NCI-H1417 treated with DMSO at 0.1 percent for 48 hours (cell line): Measurements from ENCODE around the gene SLC22A23.

Experiments
- DNase-seq: peaks from one replicate; lab custom pipeline; 2025; lab: John Stamatoyannopoulos, UW

Gene SLC22A23

DNA sequence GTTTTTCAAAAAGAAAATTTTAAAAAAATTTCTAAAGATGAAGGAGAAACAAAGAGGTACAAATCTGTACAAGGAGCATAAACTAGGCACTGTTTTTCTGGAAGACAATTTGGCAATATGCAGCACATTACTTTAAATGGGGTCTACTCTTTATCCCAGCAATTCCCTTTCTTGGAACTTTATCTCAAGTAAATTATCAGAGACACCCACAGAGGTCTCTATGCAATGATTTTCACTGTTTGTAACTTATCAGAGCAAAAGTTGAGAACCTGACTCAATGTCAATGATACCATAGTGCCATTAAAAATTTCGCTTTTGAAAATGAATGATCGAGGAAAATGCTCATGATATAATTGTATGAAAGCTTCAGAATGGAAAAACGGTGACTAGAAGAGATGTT is 35.7 kb downstream of the SLC22A23 start:
- DNase-seq = no peak

DNA sequence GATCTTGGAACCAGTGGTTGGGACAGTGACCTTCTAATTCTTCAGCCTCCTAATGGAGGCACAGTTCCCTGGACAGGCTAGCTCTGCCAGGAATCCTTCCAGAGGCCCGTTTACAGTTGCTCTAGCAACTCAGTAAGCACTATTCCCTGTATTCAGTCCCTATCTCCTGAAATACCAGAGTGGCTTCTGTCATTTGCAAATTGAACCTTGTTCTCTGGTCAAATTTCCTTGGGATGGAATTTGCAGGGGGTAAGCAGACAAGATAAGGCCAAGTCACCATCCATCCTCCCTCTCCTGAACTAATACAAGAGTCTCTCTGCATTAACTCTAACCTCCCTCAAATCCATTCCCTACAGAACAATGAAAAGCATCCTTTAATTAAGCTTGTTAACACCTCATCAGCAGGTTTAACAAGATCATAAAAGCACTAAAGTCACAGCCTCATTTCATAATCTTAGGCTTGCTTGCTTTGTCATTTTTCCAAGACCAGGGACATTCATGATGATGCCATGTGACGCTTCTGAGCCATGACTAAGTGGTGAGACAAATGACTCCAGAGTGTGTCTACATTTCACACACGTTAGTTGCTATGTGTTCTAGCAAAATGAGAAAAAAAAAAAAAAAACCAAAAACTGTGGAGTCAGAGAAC is 37.1 kb downstream of the SLC22A23 start:
- no peak for DNase-seq

- no peak for DNase-seq
Observed at GRCh38 chr6:3418496-3419060, 38.3 kb downstream of the SLC22A23 start.

- no peak for DNase-seq
Observed at GRCh38 chr6:3417473-3417872, 39.4 kb downstream of the SLC22A23 start.

DNA sequence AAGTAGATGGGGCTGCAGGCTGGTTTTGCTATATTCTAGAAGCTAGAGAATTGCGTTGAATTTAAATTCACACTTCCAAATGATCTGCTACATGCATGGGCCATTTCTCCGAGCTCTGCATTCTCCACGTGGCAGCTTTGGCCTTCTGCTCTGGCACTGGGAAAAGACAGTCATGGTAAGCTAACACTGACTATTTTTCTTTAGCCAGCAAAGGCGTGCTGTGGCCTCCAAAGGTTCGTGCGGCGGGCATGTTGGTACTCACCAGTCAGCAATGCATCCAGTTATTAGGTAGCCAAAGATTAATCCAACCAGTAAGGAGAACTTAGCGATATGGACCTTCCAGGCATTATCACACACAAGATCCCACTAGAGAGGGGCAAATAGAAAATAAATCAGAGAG is 41.4 kb downstream of the SLC22A23 start:
- DNase-seq = no peak

GRCh38 chr6:3415082-3415453 is 41.8 kb downstream of the SLC22A23 start:
- DNase-seq = no peak

DNA sequence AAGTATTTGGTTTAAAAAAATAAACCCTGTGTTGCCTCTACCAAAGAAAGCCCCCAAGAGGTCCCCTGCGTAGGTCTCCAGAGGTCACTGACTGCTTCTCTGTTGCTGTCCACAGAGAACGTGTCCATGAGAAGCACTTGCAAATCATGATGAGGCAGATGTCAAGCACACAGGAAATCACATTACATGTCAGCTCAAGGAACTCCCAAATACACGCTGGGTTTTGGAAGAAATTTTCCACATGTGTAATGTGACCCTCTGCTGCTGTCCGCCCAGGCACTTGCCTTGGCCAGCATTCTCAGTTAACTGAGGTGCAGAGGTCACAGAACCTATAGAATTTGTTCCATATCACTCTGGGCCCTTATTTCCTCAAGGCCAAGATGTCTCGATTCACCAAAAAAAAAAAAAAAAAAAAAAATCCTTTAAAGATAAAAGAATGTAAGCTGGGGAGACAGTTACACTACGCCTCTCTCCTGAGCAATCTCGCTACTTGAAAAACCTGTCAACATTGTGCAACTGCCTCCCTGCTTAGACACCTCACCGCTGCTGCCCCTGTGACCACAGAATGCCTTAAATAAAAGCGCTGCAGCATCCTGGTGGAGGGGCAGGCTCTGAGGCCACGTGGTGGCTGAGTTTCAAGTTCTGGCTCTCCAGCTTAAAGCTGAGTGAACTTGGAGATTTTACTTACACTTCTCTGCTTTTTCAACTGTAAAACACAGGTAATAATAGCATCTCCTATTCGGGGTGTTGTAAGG is 42.3 kb downstream of the SLC22A23 start:
- DNase-seq = no peak

GRCh38 chr6:3413592-3413991 is 43.3 kb downstream of the SLC22A23 start:
- DNase-seq = no peak

- no peak for DNase-seq
Observed at GRCh38 chr6:3412779-3413500, 43.9 kb downstream of the SLC22A23 start.

DNA sequence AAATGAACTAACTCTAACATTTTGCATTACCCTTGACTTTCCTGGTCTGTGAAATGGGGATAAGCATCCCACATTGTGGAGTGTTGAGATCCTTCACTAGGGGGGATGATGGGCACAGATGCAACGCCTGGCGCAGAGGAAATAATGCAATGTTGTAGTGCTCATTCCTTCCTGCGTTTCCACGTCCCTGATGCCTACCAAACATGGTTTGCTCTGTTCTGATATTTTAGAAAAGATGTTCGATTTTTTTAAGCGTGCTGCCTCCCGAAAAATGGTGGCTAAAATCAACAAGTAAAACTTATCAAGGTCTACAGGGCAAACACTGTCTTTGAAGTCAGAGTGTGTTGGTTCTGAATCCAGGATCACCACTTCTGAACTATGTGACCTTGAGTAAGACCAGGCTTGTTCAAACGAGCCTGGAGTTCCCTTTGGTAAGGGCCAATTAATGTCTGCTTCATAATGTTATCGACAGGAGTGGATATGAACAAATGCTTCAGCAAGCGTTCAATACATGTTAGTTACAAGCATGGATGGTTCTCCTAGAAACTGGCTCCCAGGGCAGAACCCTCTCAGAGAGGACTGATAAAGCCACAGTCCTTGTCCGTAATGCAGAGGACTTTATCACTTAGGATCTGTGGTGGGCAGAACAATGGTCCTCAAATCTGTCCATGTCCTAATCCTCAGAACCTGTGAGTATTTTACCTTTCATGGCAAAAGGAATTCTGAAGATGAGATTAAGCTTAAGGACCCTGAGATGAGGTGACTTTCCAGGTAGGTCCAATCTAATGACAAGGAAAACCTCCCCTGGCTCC is 44.7 kb downstream of the SLC22A23 start:
- no peak for DNase-seq

DNA sequence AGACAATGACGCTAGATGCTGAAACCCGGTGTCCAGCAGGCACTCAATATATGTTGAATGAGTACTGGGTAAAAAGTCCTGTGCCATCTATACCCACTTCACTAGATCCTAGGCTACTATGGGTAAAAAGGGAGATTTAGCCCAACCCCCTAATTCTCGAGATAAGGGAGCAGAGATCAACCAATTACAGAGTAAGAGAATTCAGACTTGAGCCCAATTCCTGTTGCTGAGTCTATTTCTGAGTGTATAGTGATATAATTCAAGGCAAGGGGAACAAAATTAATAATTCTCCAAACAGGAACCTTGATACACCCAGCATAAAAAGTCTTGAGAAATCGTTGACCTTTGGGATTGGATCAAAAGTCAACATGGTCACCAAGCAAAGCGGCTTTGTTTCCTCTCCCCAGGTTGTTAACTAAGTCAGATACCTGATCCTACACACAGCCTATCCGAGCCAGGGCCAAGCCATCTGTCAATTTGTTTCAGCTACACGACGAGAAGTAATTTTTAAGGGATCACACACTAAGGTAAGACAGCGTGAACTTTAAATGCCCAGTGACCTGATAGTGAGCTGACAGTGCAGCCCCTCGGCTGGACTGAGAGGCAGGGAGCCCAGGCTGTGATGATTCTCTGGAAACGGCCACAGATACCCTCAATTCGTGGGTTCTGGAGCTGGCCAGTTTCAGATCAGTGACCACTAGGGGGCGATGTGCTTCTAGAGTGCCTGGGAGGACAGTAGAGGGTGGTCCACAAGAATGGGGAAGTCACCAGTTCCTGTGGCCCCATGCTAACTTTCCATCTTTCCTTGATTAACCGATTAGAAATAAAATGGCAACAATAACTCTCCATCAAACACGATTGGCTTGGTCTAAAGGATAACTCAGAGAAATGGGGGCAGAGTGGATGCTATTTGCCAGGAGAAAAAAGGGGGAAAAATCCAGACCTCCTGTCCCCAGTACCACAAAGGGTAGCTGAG is 46.2 kb downstream of the SLC22A23 start:
- DNase-seq = no peak

- no peak for DNase-seq
Observed at GRCh38 chr6:3409699-3410384, 47.0 kb downstream of the SLC22A23 start.

DNA sequence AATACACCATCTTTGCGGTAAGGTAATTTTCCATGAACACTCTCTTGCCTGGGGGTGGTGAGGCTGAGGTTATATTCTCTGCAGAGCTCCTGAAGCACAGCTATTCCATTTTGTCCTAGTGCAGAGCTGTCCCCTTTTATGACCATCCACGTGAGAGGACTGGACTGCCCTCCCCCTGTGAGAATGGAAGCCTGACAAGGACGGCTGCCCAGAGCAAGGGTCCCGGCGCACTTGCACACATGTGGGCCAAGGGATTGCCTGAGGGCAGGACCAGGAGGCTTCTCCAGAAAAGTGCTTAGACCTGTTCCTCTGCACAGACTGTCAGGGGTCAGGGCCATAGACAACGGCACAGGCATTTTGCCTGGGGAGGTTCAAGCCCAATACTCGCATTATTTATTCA is 48.2 kb downstream of the SLC22A23 start:
- no peak for DNase-seq

GRCh38 chr6:3407840-3408239 is 49.0 kb downstream of the SLC22A23 start:
- no peak for DNase-seq

GRCh38 chr6:3406891-3407809 is 49.7 kb downstream of the SLC22A23 start:
- DNase-seq = no peak

DNA sequence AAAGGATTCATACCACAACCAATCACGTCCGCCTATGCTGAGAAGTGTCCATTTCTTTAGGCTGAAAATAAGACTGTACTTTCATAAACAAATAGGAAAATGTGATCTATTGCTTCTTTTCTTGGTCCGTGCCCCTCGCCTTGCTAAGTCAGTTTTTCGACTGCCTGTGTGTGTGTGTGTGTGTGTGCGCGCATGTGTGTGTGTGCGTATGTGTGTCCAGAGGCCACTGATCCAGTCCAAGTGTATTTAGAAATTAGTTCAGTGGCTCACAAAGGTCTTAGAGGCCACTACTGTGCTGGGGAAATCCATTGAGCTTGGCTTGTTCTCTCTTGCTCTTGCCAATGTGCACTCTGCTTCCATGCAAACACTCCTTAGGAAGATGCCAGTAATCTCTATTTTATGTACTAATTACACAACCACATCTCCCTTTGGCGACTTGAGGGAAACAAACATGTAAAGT is 50.5 kb downstream of the SLC22A23 start:
- no peak for DNase-seq

GRCh38 chr6:3405679-3406078 is 51.2 kb downstream of the SLC22A23 start:
- DNase-seq = no peak

DNA sequence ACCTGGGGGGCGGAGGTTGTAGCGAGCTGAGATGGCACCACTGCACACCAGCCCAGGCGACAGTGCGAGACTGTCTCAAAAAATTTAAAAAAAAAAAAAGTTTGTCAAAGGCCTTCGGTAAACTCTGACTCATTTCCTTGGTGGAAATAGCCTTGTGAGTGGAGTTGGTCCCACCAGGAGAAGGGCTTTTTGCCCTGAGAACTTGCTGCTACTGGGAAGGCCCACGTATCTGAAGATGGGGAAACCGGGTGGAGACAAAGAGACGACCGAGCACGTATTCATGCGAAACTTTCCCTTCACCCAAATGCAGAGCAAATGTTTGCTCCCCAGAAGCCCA is 51.7 kb downstream of the SLC22A23 start:
- no peak for DNase-seq
